DMS53 treated with DMSO at 0.1 percent for 48 hours (cell line): ENCODE results near the gene DNAJB7.
"Not testable (repeated sequence)": the region's sequence is repeated elsewhere in the genome, so short reads cannot be mapped to it uniquely, and the experiment has no call there.

Experiments
- DNase-seq: peaks from one replicate; lab custom pipeline; 2025; ENCODE audit not compliant: unreplicated experiment; lab: John Stamatoyannopoulos, UW

The DNAJB7 gene

DNA sequence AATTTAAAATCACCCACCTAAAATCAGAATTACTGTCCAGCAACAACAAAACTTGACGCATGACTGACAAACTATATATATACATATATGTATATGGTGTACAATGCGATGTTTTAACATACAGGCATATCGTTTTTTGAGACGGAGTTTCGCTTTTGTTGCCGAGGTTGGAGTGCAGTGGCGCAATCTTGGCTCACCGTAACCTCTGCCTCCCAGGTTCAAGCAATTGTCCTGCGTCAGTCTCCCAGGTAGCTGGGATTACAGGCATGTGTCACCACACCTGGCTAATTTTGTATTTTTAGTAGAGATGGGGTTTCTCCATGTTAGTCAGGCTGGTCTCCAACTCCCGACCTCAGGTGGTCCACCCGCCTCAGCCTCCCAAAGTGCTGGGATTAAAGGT, 16.1 kb downstream of the DNAJB7 start:
- not testable (repeated sequence) for DNase-seq

DNA sequence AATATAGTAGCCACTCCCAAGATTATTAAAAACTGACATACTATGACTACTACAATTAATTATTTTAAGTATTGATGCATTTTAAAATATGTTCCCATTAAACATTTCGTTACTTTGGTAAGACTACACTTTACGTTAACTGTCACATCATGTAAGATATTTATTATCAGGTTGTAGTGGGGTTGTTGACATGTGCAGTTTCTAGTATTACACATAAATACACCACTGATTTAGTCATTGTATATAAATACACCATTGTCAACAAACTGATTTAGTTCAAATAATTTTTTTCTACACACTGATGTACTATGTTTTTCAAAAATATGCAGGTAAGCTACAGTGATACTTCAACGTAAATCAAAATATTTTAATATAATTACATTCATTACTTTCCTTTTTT, 17.0 kb downstream of the DNAJB7 start:
- DNase-seq = no peak

DNA sequence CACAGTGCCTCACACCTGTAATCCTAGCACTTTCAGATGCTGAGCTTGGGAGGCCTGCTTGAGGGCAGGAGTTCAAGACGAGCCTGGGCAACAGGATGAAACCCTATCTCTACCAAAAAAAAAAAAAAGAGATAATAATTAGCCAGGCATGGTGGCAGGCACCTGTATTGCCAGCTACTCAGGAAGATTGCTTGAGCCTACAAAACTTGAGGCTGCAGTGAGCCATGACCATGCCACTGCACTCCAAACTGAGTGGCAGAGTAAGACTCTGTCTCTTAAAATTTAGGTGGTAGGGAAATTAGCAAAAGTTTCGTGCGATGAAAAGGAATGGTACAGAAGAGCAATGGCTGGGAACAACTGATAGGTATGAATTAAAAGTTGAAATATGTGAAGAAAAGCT, 23.4 kb downstream of the DNAJB7 start:
- DNase-seq = peak; percentile 11

DNA sequence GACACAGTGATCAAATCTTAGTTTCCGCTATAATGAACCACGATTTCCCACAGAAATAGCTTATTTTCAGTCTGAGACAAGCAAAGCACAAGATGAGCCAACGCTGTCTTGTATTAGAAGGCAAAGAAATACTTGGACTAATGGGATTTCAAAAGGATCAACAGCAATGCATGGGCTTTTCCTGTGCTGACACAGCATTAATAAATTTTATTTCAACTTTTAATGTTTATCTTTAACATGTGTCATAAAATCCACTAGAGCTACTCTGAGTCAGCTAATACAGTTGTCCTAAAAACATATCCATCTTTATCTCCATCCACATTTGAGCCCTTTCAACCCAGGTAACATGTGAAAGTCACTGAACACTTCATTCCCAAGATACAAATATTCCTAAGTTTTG, 27.3 kb downstream of the DNAJB7 start:
- DNase-seq = no peak

DNA sequence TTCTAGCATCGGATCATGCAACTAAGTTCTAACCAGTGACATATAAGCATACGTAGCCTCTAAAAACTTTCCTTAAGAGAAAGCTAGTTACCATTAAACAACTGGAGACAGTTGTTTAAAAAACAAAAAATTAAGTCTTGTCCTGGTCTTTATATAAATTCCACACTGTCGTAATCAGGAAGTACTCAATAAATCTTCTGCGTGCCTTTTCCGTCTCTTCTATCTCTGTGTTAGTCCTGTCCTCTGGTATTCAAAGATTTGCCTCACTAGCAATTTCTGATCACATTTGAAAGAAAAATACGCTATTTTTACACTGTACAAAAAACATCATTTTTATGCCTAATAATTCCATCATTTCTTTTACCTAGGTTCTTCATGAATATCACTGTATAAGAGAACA, 32.8 kb downstream of the DNAJB7 start:
- no peak for DNase-seq

DNA sequence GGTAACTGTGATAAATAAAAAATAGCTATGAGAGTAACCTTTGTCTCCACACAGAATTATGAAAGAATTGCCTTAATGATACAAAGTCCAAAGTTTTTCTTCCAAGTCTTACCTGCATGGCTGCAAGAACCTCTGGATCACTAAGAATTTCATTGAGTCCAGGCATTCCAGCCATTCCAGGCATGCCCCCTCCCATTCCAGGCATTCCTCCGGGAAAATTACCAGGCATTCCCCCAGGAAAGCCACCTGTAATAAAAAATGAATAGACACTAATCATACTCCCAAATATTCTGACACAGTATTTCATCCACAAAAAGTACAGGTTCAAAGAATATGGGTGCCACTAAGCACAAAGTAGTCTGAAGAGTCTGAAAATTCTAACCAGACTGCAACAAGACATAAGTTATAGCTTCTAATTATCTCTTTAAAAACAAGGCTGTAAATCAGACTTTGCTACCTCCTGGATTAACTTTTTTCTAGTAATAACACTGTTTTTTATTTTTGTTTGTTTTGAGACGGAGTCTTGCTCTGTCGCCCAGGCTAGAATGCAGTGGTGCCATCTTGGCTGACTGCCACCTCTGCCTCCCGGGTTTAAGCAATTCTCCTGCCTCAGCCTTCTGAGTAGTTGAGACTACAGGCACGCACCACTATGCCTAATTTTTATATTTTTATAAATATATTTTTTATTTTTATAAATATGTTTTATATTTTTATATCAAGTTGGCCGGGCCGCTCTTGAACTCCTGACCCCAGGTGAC, 34.8 kb downstream of the DNAJB7 start:
- DNase-seq = no peak

DNA sequence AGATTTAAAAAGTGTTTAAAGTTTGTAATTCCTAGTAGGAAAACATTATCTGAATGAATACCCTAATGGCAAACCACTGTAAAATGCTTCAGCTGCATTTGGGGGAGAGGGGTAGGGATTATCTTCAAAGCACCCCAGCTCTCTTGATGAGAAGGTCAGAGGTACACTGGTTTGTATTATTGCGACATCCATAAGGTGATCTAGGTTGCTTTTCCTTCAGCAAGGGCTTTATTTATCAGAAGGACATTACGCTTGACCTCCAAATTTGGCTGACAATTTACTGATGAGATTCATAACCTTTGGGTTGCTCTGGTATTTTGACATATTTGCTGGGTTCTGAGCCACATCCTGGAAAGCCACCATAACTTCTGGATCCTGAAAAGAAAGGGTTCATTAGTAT, 35.6 kb downstream of the DNAJB7 start:
- DNase-seq = not testable (repeated sequence)

DNA sequence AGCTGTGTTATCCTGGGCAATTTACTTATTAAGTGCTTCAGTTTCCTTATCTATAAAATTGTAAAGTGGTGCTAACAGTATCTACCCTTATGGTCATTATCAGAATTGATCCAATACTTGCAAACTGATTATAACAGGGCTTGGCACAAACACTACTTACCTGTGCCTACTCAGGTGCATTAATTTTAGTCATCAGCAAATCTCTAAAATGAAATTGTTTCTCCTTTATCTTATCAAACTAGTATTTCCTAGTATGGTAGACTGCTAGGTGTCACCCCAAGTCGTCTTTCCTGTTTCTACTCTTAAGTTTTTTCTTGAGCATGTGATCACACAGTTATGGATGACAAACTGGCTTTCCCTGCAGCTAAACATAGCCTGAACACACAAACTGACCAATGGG, 38.5 kb downstream of the DNAJB7 start:
- no peak for DNase-seq

DNA sequence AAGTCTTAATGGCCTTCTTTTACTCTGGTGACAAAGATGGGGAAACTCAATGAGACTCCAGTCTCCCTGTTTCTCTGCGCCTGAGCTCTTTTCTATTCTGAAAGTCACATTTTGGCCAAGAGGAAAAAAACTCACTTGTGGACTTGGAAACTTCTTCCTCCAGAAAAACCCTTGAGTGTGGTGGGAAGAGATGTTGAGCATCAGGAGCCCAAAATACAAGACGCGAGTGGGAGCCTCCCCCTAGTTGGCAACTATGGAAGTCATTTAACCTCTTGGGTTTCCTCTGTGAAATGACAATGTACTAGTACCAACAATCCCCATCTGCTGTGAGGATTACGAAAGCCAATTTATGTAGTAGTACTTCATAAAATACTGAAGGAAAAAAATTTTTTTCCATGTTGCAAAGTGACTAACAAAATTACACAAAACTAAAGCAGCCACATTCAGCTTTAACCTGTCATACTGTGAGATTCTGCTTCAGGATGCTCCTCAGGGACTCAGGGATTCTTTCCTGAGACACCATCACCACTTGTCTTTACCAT, 42.2 kb downstream of the DNAJB7 start:
- no peak for DNase-seq

DNA sequence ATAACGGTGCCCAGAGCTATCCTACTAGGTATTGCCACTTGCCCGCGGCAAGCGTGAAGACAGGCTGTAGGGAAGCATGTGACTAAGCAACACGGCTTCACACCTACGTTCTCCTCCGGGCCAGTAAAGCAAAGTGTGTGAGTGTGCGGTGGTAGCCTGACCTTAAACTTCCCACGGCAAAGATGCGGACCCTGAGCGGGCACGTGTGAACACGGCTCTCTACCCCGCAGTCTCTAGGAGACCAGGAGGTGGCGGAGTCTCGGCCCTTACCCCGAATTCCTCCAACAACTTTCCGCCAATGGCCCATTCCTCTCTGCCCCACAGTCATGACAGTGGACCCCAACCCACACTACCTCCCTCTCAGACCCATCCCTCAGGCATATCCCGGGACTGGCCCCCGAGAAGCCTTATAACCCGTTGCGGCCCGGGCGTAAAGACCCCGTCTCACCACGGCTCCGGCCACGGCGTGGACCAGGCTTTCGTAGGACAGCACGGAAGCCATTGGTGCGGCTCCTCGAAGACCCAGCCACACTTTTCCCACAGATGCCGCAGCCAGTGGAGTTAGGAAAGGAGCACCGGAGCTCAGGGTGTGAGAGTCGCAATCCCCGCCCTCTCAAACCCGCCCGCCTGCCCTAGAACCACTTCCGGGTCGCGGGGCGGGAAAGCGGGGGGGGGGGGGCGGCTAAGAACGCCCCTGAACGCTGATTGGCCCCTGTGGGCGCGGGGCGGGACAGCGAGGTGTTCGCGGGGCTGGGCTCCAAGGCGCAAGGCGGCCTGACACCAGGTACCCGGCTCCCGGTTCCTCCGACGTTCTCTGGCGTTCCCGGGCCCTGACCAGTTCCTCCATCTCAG, 42.9 kb downstream of the DNAJB7 start, which contains the start of gene SLC25A17:
Gene SLC25A17 (minus strand): TSS at position 600 of the 852 bp plus-strand sequence. CDS start 98 bp downstream, at position 502.
- peak; percentile 60 for DNase-seq

DNA sequence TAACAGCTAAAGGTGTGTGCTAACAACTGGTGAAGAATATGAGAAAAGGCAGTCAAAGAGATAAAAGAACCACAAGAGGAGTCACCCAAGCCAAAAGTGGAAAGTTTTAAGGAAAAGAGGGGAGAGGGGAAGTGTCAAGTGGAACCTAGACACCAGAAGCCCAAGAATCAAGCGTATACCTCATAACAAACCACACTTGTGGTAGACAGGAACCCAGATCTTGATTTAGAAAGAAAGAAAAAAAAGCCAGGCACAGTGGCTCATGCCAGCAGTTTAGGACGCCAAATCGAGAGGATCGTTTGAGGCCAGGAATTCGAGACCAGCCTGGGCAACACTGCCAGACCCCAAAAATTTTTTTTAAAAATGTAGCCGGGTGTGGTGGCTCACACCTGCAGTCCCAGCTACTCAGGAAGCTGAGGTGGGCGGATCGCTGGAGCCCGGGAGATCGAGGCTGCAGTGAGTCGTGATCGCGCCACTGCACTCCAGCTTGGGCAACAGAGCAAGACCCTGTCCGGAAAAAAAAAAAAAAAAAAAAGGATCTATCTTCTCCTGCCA, 43.6 kb downstream of the DNAJB7 start:
- no peak for DNase-seq

DNA sequence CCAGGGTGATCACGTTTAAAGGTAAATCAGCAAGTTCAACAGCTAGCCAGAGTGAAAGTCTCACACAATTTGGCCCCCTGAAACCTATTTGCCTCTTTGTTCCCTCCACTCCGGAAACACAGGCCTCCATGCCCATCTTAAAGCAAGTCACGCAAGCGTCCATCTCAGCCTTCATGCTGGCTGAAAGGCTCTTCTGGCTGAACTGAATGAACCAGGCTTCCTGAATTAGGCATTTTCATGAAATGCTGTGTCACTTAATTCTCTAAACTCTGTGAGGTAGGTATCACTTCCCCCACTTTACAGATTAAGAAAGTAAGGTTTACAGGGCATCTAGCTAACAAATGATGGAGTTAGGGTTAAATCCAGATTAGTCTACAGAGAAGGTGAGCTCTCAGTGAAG, 44.2 kb downstream of the DNAJB7 start:
- no peak for DNase-seq

DNA sequence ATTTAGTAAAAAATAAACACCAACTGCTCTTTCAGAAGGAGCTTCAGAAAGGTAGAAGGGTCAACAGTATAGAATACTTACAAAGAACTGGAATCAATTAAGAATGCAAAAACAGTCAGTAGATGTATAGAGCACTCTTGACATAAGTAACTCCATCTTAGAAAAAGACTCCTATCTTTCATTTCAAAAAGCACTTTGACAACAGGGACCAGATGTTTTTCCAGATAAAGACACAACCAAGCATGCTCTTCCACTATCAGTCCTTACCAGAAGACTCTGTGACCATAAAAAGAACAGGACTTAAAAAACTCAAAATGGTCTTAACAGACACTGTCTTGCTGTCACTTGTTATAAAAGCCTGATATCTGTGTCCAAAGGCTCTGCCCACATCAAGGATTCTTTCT, 48.0 kb downstream of the DNAJB7 start:
- DNase-seq = no peak
